HG03025 (cell line): ENCODE results near the gene GJC2.

Source experiments
- ATAC-seq: cut with Tn5 transposase; IDR thresholded peaks from one replicate; pipeline ENCODE4 v1.9.1; 2021; ENCODE audit warnings: mild to moderate bottlenecking, moderate library complexity; ENCODE audit not compliant: unreplicated experiment, low FRiP score

Gene GJC2

GRCh38 chr1:228144193-228144992, 5.3 kb upstream of the GJC2 start:
- no peak for ATAC-seq

GRCh38 chr1:228144993-228145343, 4.8 kb upstream of the GJC2 start:
- no peak for ATAC-seq

- no peak for ATAC-seq
These were observed 4.0 kb upstream of the GJC2 start for GRCh38 chr1:228145463-228146416.

- ATAC-seq: no peak
These were observed 3.1 kb upstream of the GJC2 start for GRCh38 chr1:228146417-228147150.

- ATAC-seq: no peak
These were observed 2.5 kb upstream of the GJC2 start for GRCh38 chr1:228147151-228147693.

GRCh38 chr1:228147768-228148167, 2.0 kb upstream of the GJC2 start:
- no peak for ATAC-seq

- ATAC-seq: no peak
These were observed 1.4 kb upstream of the GJC2 start for GRCh38 chr1:228148196-228148861.

GRCh38 chr1:228148935-228149405, 760 bp upstream of the GJC2 start:
- ATAC-seq: no peak

- ATAC-seq: no peak
These were observed 360 bp downstream of the GJC2 start for GRCh38 chr1:228150120-228150460.

- ATAC-seq: no peak
These were observed 890 bp downstream of the GJC2 start for GRCh38 chr1:228150461-228151179.

- ATAC-seq: no peak
These were observed 1.6 kb downstream of the GJC2 start for GRCh38 chr1:228151180-228151925.

GRCh38 chr1:228152097-228152917, 2.6 kb downstream of the GJC2 start:
- no peak for ATAC-seq

- no peak for ATAC-seq
These were observed 3.2 kb downstream of the GJC2 start for GRCh38 chr1:228152918-228153258.

GRCh38 chr1:228154021-228154669, 4.4 kb downstream of the GJC2 start:
- no peak for ATAC-seq

GRCh38 chr1:228154670-228155571, 5.2 kb downstream of the GJC2 start:
- no peak for ATAC-seq
